Activated T-cell treated with anti-CD3 and anti-CD28 coated beads, Interleukin-2, amount 50 U/mL, for 48 hours (primary cell): ENCODE measurements around the gene EHMT2.

Experiments used
- DNase-seq, 2 experiments: peaks; one replicate each; pipeline ENCODE4 v3.0.0-alpha.2; 2020

EHMT2 gene

DNA sequence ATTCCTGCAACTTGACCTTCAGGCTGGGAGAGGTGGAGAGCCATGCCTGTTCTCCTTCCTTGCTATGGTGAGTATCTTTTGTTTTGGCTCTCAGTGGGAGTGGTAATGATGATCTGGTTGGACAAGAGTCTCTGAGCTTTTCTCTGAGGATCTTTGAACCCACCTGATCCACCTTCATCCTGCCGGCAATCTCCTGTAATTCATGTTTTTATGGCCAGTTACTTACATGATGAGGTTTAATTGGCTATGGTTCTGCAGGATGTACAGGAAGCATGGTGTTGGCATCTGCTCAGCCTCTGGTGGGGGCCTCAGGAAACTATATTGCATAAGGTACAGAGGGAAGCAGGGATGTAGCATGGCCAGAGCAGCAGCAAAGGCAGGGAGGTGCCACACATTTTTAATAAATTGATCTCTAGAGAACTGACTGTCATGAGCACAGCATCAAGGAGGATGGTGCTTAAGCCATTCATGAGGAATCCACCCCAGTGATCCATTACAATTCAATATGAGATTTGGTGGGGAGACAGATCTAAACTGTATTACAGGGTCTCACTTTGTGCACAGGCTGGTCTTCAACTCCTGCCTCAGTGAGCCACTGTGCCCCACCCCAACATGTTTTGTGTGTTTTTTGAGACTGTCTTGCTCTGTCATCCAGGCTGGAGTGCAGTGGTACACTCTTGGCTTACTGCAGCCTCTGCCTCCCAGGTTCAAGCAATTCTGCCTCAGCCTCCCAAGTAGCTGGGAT is 60.0 kb downstream of the EHMT2 start:
- DNase-seq, result peak in 1 of 2 experiments; percentile 34

DNA sequence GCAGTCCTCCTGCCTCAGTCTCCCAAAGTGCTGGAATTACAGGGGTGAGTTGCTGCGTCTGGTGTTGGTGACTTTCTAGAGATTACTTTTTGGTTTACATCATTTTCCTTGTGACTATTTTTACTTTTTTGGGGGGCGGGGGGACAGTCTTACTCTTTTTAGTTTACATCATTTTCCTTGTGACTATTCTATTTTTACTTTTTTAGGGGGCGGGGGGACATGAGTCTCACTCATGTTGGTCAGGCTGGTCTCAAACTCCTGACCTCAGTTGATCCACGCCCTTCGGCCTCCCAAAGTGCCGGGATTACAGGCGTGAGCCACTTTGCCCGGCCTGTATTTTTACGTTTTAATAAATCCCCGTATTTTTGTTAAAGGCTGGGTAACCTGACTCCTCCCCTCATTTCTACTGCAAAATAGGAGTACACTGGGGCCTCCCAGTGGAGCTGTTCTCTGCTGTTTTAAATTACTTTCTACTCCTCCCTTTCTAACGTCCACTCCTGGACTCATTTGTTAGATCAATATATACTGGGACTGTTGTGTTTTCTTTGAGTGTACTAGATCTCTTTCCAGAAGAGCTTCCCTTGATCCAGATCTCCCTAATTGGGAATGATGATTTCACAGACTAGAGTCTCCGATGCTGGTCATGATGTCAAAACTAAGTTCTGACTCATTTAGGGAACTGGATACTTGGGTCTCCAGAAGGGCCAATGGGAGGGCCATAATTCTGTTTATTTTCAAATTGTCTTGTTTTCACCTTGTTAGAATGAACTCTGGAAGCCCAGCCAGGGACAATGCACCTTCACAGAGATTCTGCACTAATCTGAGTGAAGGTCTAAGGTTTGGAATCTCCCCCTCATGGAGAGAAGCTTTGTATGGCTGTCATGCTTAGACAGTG is 60.8 kb downstream of the EHMT2 start:
- no peak for DNase-seq

DNA sequence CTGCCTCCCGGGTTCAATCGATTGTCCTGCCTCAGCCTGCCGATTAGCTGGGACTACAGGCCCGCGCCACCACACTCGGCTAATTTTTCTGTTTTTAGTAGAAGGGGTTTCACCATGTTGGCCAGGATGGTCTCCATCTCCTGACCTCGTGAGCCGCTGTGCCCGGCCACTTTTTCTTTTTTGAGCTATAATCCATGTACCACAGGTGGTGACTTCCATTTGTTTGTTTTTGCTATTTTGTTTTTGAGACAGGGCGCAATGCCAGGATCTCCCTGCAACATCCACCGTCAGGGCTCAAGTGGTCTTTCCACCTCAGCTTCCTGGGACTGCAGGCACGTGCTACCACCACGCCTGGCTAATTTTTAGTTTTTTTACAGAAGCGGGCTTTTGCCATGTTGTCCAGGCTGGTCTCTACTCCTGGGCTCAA is 61.4 kb downstream of the EHMT2 start:
- peak; percentile 26 to 31 for DNase-seq

DNA sequence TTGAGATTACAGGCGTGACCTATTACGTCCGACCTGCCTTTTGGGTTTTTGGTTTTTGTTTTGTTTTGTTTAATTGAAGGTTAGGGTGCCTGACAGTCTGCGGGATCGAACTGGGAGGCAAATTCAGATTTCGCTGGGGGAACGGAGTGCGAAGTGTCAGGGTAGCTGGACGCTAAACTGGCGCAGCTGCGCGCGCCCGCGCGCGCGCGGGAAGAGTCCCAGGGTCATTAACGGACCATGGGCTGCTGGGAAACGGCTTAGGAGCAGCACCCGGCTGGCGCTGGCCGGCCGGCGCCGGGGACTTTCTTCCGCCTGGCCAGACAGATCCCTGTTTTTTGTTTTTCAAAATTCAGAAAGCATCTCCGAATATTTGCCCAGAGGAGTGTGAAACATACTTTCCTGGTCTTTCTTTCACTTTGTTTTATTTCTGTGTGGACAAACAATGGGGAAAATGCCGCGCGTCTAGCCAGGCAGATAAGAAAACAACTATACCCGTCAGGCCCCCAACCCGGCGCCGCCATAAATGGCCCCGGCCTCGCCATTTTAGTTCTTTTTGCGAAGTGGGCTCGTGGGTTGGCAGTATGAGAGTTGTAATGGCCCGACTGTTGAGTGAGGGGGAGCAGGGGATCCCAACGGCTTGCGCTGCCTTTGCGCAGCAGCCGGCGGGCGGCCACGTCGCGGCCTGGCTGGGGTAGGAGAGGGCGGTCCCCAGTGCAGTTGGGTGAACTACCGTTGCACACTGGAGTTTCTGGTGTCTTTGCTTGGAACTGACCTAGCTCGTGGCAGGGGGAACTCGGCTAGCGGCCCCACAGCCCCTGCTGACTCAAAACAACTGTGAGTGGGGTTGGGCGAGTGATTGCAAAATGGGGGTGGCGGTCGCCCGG is 62.9 kb downstream of the EHMT2 start:
- DNase-seq, result peak; percentile 89 to 90

DNA sequence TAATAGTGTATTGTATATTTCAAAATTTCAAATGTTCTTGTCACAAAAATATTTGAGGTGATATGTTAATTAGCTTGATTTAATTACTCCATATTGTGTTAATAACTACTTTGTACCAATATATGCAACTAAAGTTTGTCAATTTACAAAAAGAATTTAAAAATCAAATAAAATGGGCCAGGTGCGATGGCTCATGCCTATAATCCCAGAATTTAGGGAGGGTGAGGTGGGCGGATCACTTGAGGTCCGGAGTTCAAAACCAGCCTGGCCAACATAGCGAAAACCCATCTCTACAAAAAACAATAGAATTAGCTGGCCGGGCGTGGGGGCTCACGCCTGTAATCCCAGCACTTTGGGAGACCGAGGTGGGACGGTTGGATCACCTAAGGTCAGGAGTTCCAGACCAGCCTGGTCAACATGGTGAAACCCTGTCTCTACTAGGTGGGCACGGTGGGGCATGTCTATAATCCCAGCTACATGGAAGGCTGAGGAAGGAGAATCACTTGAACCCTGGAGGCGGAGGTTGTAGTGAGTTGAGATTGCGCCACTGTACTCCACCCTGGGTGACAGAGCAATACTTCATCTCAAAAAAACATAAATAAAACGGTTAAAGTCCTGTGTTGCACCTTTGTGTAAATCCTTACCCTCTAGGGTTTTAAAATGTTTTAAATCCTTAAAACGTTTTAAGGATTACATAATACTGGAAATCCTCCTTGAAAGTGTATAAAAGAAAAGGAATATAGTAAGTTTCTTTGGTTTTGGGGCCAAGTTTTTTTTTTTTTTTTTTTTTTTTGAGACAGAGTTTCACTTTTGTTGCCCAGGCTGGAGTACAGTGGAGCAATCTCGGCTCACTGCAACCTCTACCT is 65.9 kb downstream of the EHMT2 start:
- DNase-seq, result no peak

DNA sequence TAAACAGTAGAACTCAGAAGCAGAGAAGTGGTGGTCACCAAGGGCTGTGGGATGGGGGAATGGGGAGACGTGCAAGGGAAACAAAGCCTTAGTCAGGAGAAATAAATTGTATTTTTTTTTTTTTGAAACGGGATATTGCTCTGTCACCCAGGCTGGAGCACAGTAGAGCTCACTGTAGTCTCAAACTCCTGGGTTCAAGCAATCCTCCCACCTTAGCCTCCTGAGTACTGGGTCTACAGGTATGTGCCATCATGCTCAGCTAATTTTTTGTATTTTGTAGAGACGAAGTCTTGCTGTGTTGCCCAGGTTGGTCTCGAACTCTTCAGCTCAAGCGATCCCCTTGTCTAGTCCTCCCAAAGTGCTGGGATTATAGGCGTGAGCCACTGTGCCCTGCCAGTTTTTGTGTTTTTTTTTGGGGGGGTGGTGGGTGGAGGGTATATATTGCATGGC is 66.6 kb downstream of the EHMT2 start:
- DNase-seq, result no peak
